GM21526 (cell line): Measurements from ENCODE around the gene SDE2.

Source experiments
- ATAC-seq: cut with Tn5 transposase; IDR thresholded peaks from one replicate; pipeline ENCODE4 v1.9.1; 2021; ENCODE audit warnings: moderate library complexity; ENCODE audit not compliant: unreplicated experiment, low FRiP score

SDE2 gene

DNA sequence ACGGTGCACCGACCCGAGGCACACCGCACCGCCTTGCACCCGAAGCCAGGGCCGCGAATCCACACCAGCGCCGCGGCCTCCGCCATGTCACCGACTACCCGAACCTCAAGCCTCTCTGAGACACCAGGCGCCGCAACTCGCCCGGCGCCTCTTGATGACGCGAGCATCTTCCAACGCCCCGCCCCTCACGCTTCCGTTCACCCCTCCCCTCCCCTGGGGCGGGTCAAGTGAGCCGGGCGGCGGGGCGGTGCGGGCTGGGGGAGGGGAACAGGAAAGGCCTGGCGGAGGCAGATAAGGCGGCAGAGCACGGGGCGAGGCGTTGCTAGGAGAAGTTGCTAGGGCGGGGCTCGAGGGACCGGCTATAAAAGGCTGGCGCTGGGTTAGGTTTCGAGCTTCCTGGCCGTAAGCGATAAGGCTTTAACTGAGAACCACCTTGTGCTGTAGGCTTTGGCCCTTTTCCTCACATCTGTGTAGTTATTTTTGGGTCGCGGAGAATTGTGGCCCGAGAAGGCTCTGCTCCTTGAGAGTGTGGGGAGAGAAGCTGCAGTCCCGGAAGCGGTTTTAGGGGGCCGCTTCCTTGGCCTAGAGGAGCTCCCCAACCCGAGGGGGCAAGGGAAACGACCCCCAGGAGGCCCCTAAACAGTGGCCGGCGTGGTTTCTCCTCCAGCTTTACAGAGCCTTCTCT lies at the start of gene SDE2:
TSS of gene SDE2 (minus strand) at position 117 of the 685 bp plus-strand sequence. CDS start at position 86, 31 bp downstream.
- peak; percentile 86 for ATAC-seq

DNA sequence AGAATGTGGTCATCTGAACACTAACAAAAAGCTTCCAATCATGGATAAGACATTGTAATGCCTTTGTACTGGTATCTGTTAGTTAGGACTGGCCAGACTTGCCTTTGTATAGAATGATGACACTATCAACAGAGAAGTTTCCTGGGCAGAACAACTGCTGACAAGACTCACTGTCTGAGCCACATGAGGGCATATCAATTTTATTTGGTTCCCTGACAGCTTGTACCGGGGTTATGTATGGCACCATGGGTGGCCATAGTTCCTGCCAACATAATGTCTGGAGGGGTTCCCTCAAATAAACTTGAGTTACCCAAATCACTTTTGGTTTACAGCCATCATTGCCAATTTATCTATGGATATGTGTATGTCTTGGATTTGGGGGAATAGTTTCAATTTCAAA lies 49.7 kb upstream of the SDE2 start:
- ATAC-seq: no peak

DNA sequence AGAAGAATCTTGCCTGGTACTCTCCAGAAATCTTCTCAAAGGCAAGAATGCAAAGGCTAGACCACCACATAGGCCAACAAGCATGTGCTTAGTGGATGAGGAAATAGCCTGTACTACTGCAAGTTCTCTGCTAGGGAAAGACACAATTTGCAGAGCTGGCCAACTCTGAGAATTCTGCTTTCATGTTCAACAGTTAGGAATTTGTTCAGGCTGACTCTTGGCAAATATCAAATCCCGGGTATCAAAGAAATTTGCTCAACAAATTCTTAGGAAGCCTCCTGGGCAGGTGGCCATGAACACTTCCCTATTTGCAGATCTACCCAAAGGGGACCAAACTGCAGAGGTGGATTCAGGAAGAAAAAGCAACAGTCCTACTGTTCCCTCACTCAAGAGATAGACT lies 48.4 kb upstream of the SDE2 start:
- no peak for ATAC-seq

DNA sequence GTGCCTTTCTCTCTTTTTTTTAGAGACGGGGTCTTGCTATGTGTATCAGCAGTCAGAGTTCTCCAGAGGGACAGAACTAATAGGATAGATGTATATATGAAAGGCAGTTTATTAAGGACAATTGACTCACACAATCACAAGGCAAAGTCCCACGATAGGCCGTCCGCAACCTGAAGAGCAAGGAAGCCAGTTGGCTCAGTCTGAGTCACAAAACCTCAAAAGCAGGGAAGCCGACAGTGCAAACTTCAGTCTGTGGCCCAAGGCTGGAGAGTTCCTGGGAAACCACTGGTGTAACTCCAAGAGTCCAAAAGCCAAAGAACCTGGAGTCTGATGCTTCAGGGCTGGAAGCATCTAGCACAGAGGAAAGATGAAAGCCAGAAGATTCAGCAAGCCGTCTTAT lies 47.1 kb upstream of the SDE2 start:
- ATAC-seq: no peak

DNA sequence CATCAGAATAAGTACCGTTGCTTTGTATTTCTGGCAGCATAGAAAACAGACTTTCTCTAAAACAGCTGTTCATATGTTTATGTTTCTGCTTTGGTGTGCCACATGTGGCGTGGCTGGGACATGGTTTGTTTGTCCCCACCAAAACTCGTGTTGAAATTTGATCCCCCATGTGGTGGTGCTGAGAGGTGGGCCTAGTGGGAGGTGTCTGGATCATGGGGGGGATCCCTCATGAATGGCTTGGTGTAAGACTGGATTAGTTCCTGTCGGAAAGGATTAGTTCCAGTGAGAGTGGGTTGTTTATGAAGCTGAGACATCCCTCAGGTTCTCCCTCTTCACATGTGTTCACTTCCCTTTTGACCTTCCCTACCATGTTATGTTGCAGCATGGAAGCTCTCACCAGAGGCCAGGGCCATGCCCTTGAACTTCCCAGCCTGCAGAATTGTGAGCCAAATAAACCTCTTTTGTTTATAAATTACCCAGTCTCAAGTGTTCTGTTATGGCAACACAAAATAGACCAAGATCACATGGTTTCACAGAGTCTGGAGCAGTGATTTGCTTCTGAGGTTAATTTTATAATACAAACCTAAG lies 45.5 kb upstream of the SDE2 start:
- ATAC-seq: no peak

DNA sequence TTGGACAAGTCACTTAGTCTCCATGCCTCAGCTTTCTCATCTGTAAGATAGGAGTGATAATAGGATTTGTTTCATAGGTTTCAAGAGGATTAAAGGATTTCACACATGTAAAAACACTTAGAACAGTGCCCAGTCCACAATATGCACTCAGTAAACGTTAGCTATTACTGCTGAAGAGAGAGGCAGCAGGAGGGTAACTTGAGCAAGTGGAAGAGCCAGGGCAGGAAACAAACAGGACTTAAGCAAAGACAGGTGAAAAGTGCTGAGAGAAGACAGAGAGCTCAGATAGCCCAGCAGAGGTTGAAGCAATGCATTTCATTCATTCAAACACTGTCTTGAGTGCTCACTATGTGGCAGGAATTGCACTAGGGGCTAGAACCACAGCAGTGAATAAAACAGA lies 42.3 kb upstream of the SDE2 start:
- no peak for ATAC-seq

DNA sequence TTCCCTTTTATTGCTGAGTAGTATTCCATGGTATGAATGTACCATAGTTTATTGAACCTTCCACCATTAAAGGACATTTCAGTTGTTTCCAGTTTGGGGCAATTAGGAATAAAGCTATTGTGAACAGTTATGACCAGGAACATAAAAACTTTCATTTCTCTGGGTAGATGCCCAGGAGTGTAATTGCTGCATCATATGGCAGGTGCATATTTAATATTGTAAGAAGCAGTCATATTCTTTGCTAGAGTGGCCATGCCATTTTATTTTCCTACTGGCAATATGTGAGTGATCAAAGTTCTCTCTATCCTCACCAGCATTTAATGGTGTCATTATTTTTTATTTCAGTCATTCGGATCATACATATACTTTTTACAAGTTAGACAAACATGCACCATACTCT lies 39.5 kb upstream of the SDE2 start:
- no peak for ATAC-seq

DNA sequence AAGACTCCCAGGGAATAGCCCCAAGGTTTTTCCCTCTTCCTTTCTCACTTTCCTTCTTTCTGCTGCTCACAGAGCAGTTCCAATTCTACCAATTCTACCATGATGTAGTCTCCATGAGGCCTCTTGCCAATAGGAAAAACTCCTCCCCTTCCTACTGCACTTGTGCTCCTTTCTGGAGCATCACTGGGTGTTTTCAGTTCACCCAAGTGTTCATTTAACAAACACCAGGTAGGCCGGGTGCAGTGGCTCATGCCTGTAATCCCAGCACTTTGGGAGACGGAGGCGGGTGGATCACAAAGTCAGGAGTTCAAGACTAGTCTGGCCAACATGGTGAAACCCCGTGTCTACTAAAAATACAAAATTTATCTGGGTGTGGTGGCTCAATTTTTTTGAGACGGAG lies 36.8 kb upstream of the SDE2 start:
- ATAC-seq: no peak

DNA sequence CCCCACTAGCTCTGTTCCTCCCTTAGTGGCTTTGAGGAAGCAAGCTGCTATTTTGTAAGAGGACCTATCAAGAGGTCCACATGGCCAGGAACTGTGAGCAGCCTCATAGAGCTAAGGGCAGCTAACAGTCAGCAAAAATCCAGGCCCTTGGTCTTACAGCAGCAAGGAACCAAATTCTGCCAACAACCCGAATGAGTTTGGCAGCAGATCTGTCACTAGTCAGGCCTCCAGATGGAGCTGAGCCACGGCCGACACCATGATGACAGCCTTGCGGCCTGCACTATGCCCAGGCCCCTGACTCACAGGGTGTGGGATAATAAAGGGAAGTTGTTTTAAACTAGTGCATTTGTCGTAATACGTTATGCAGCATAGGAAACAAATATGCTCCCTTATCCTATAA lies 35.3 kb upstream of the SDE2 start:
- no peak for ATAC-seq

DNA sequence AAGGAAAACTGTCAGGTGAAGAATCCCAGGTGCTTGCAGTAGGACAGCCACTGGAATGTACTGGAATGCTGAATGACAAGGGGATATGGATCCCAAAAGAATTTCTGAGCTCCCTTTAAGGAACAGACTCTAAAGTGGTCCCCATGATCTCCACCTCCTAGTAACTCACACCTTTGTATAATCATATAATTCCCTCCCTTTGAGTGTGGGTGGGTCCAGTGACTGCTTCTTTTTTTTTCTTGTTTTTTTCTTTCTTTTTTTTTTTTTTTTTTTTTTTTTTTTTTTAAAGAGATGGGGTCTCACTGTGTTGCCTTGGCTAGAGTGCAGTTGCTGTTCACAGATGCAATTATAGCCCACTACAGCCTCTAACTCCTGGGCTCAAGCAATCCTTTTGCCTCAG lies 34.8 kb upstream of the SDE2 start:
- ATAC-seq: no peak

DNA sequence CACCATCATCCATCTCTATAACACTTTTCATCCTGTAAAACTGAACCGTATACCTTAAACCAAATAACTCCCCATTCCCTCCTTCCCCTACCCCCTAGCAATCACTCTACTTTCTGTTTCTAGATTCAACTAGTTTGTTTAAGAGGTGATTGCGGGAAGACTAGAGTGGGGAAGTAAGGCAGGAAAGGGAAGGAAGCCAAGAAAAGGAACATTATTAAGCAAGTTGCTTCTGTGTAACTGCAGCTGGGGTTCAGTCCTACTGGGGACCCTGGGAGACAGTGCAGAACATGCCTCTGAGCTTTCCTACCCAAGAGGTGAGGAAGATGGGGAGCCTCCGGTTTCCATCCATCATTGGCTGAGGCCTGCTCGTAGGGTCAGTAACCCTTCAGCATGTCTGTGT lies 34.4 kb upstream of the SDE2 start:
- ATAC-seq: no peak

DNA sequence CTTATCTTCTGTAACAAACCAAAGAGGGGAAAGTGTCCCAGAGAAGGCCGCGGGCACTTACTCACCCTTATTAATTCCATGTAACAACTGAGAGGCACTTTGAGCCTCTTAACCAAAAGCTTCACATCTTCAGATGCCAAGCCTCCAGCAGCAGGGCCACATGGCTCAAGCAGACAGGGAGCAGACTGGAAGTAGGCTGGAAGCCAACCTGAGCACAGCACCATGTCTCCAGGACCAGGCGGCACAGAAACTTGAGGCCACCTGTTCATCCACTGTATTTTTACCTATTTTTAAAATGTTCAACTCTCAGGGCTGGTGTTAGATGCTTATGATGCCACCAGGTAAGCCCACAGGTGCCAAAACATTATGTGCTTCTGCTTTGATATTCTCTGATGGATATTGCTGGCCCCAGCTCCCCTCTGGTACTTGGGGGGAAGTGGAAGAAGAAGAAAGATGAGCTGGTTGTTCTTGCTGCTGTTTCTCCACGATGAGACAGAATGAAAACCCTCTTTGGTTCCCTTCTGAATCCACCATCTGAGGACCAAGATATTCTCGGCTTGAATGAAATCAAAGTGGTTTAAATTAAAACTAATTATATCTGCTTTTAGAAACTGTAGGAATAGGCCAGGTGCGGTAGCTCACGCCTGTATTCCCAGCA lies 30.6 kb upstream of the SDE2 start:
- no peak for ATAC-seq

DNA sequence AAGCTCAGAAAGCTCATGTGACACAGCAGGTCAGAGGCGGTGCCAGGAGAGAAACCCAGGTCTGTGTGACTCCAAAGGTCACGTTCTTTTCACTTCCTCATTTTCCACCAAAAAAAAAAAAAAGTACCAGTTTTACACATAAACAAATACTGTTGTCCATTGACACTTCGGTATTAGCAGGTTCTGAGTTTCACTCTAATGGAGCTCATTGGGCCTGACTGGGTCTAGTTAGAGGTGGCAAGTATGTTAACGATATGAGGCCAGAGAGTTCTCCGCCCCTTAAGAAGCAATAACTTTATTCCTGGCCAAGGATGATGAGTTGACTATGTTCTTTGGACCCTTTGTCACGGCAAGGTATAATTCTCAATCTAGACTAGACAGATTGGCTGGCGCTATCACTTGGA lies 30.0 kb upstream of the SDE2 start:
- ATAC-seq: peak; percentile 82

DNA sequence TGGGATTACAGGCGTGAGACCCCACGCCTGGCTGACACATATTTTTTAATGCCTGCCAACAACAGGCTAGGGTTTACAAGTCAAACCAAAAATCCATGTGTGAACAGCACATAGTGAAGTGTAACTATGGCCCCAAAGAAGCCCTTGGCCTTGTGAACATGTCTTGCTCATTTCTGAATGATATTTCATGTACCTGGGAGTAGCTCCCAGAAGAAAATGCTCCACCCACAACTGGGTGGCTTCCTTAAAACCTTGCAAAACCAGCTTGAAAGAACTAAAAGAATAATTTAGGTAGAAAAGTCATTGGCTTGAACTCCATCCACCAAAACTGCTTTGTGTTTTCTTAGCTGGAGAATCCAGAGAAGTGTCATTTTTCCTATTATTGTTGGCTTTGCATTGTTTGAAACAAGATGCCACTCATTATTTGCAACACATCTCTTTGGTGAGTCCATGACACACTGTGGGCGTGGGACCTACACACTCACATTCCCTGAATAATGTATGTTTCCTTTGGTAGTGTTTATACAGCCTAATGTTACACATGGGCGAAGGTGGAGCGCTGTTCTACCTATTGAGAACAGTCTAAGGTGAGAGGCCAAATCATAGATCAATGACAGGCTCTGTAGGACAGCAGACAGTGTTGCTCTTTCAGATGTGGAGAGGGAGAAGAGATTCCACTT lies 28.5 kb upstream of the SDE2 start:
- no peak for ATAC-seq

DNA sequence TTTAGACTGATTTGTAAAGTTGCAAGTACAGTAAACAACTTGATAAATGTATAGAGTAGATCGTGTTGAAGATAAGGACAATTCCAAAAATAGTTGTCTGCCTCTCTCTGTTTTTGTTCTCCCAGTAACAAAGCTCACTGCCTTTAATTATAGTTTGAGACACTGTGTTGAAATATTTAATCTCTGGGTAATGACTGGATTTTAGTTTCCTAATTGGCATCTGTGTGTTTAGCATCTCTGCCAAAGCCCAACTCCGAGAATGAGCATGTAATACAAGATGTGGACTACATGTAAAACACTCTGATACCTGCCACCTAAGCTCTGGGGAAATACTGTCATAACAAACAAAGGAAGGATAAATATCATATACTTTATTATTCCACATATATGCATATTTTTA lies 27.7 kb upstream of the SDE2 start:
- no peak for ATAC-seq

DNA sequence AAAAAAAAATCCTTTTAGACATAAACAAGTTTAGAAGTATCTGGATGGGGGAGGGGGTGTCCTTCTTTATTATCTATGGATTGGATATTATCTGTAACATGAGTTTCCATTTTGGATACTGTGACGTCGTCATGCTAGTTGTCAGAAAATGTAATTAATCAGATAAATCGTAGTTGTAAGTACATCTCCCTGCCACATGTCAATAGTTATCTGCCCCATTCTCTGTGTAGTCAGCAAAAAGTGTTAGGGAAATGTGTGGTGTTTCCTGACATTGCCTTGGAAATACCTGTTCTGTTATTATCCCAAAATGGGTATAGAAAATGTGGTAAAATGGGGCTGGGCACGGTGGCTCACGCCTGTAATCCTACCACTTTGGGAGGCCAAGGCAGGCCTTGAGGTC lies 24.6 kb upstream of the SDE2 start:
- no peak for ATAC-seq

DNA sequence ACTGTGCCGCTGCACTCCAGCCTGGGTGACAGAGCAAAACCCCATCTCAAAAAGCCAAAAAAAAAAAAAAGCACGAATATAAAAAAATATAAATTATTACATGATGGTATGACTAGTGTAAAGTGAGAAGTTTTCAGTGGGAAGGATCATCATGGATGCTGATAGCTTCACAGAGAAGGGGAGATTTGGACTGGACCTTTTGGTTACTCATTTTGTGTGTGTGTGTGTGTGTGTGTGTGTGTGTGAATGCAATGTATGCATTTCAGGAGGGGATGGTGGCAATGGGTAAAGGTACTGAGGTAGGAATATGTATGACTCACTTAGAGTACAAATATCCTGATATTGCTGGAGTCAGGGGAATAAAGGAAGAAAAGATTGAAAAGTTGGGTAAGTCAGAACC lies 22.7 kb upstream of the SDE2 start:
- ATAC-seq: no peak

DNA sequence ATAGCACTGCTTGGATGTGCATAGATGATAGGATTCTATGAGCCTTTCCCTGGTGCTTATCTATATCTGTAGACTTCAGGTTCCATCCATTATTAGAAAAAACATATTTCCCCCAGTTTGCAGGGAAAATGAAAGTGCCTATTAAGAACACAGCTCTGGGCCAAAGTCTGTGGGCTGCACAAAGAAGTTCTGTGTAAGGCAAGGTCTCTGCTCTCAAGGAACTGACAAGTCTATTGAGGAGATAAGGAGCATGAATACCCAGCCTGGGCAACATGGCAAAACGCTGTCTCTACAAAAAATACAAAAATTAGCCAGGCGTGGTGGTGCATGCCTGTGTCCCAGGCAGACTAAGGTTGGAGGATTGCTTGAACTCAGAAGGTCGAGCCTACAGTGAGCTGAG lies 22.3 kb upstream of the SDE2 start:
- no peak for ATAC-seq

DNA sequence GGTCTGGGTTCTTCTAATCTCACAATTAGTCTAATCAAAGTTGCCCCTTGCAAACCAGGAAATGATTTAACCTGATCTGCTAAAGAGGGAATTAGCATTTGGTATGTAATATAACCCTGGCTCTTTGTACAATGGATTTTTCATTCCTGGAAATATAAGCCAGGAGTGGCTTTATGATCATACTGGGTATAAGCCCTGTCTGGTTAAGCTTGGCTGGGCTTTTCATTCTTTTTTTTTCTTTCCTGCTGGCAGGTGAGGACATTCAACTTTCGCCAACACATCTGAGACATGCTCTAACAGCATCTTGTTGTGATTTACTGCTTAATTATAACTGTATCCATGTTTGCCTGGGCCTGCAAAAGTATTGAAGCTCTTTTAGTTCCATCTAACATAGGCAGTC lies 20.4 kb upstream of the SDE2 start:
- ATAC-seq: no peak

DNA sequence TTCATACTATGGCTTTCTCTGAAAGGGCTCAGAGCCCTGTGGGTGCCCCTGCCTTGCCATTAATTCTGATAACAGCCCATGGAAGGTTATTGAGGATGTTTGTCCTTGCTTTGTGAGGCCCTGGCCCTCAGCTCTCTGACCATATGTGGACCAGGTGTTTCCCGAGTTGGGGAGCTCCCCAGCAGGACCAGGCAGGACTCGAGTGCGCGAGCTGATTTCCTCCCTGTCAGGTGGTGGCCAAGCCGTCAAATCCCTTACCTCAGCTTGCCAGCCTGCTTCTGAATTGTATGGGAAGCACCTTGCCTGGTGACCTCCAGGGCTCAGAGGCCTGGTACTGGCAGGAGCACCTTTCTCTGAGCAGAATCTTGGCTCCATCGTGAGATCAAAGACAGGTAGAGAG lies 17.9 kb upstream of the SDE2 start:
- no peak for ATAC-seq

DNA sequence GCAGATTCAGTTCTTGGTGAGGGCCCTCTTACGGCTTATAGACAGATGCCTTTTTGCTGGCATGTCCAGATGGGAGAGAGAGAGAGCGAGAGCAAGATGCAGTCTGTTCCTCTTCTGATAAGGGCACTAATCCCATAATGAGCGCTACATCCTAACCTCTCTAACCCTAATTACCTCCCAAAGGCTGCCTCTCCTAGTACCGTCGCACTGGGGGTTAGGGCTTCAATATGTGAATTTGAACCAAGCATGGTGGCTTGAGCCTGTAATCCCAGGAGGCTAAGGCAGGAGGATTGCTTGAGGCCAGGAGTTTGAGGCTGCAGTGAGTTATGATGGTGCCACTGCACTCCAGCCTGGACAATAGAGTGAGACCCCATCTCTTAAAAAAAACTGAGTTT lies 10.5 kb upstream of the SDE2 start:
- no peak for ATAC-seq
